ENCODE measurements around the gene GLRX.
"Not testable (repeated sequence)": the region's sequence is repeated elsewhere in the genome, so short reads cannot be mapped to it uniquely, and the experiment has no call there.

Gene GLRX

GRCh38 chr5:95825495-95825894 is 3.0 kb upstream of the GLRX start:
- no peak for DNase-seq

- DNase-seq = no peak
These were observed 2.2 kb upstream of the GLRX start for GRCh38 chr5:95824747-95825146.

GRCh38 chr5:95823738-95824609 is 1.4 kb upstream of the GLRX start:
- DNase-seq = peak; percentile 88

- no peak for DNase-seq
These were observed 752 bp upstream of the GLRX start for GRCh38 chr5:95823218-95823737.

GRCh38 chr5:95822043-95822541 is 434 bp downstream of the GLRX start:
- DNase-seq = peak; percentile 47

- DNase-seq = no peak
These were observed 1.2 kb downstream of the GLRX start for GRCh38 chr5:95821110-95822021.

- DNase-seq = no peak
These were observed 4.1 kb downstream of the GLRX start for GRCh38 chr5:95818181-95819147.

- peak; percentile 74 for DNase-seq
These were observed 5.1 kb downstream of the GLRX start for GRCh38 chr5:95817430-95817829.

GRCh38 chr5:95816776-95817175 is 5.8 kb downstream of the GLRX start:
- no peak for DNase-seq

GRCh38 chr5:95816341-95816740 is 6.2 kb downstream of the GLRX start:
- no peak for DNase-seq

GRCh38 chr5:95815155-95815729 is 7.3 kb downstream of the GLRX start:
- no peak for DNase-seq

GRCh38 chr5:95813035-95813434 is 9.5 kb downstream of the GLRX start:
- not testable (repeated sequence) for DNase-seq

- no peak for DNase-seq
These were observed 10.5 kb downstream of the GLRX start for GRCh38 chr5:95812074-95812471.

- not testable (repeated sequence) for DNase-seq
These were observed 11.0 kb downstream of the GLRX start for GRCh38 chr5:95811461-95812073.

GRCh38 chr5:95811126-95811423 is 11.5 kb downstream of the GLRX start:
- DNase-seq = peak; percentile 33

- DNase-seq = no peak
These were observed 12.0 kb downstream of the GLRX start for GRCh38 chr5:95810305-95811125.

- no peak for DNase-seq
These were observed 13.0 kb downstream of the GLRX start for GRCh38 chr5:95809414-95809960.

- peak; percentile 74 for DNase-seq
These were observed 13.7 kb downstream of the GLRX start for GRCh38 chr5:95808686-95809413.

GRCh38 chr5:95808013-95808685 is 14.4 kb downstream of the GLRX start:
- no peak for DNase-seq
